Fibroblast of mammary gland (primary cell): ENCODE data around the gene ZNF22.

Experiments used
- DNase-seq: peaks from one replicate; pipeline ENCODE4 v3.0.0-alpha.2; 2010; ENCODE audit warnings: low read depth
- H3K4me3 ChIP-seq: 2 replicates; pipeline ENCODE4 v1.5.1; 2011; ENCODE audit warnings: low read depth, mild to moderate bottlenecking, low read length, moderate library complexity; ENCODE audit not compliant: control insufficient read depth
- CTCF ChIP-seq: conservative IDR thresholded peaks from 2 replicates; pipeline ENCODE4 v1.5.1; 2011; ENCODE audit warnings: low read depth, low read length, inconsistent platforms; ENCODE audit not compliant: control insufficient read depth, insufficient read depth

ZNF22 gene

GRCh38 chr10:44978213-44978569, 22.5 kb upstream of the ZNF22 start:
- peak overlapping the region; percentile 54 for H3K4me3 ChIP-seq
- TF ChIP-seq CTCF: no peak
- DNase-seq: no peak

- H3K4me3 ChIP-seq: peak within 1 kb of the TSS; percentile 54
- TF ChIP-seq CTCF: peak; percentile 9
- peak; percentile 90 for DNase-seq
Observed at GRCh38 chr10:44978570-44979280, 22.0 kb upstream of the ZNF22 start, which contains the start of gene DEPP1. Gene DEPP1 (minus strand): TSS chr10:44978809. CDS start chr10:44978030, 779 bp downstream.

DNA sequence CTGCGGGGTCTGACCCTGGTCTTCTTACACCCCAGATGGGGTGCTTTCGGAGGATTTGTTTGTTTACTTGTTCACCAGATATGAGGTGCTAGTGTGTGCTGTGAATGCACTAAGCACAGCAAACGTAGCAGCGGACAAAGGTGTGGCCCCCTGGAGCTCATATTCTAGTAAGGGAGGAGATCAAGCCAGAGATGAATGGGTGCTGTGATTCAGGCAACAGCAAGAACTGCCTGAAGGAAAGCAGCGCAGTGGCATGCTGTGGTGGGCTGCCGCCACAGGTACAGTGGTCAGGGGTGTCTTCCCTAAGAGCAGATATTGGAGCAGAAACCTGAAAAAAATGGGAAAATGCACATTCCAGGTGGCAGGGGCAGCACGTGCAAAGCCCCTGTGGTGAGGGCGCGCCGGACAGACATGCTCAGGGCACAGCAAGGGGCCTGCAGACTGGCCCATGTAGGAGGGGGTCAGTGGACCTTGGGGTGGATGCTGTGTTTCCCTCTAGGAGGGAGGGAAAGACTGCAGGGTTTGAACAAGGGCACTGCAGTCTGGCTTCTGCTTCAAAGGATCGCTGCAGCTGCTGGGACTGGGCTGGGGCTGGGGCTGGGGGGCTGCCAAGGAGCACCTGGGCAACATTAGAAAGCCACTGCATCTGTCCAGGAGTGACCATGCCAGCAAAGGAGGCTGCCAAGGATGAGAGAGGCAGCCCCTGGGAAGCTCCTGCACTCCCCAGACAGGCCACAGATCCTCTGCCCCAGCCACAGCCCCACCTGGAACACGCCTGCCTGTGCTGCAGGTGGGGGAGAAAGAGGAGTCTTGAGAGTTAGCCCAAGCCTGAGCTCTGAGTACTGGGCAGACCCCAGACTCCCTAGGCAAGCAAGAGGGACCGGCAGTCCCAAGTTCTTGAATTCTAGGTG, 21.2 kb upstream of the ZNF22 start:
- no peak for DNase-seq
- TF ChIP-seq CTCF: no peak
- H3K4me3 ChIP-seq: no peak overlapping the region

- DNase-seq: no peak
- H3K4me3 ChIP-seq: no peak overlapping the region
- no peak for TF ChIP-seq CTCF
Observed at GRCh38 chr10:44980309-44981171, 20.2 kb upstream of the ZNF22 start.

DNA sequence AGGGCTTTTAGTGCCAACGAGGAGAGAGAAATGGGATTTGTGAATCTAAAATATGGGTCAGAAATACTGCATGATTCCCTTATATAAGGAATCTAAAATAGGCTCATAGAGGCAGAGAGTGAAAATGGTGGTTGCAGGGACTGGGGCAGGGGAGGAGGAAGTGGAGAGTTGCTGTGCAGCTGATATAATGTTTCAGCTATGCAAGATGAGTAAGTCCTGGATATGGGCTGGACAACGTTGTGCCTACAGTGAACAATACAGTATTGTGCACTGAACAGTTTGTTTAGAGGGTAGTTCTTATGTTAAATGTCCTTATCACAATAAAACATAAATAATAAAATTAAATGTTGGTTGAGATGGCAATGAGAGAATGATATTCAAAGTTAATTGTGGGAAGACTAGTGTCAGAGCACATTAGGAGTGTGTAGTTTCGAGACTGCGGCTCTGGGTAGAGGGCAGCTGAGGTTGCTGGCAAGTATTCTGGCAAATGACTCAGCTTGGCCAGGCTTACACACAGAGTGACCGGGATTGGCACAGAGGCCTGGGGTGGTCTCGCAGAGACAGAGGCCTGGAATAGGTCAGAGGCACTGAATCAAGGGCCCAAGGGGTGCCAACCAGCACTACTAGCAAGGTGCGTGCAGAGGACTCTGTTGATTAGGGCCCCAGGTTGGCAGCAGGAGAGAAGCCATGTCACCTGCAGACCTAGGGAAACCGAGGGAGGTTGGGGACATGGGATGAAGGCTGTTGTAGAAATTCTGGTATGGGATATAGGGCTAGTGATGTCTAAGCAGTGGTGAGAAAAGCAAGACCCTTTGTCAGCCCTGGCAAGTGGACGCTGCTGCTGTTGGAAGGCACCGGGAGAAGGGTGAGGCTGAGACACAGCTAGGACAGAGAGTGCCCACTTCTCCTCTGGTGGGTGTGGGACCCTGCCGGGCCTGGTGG, 19.3 kb upstream of the ZNF22 start:
- TF ChIP-seq CTCF: no peak
- no peak overlapping the region for H3K4me3 ChIP-seq
- peak; percentile 89 for DNase-seq
